Activated CD8-positive, alpha-beta memory T cell treated with anti-CD3 and anti-CD28 coated beads for 48 hours (primary cell): ENCODE results near the gene BCAM.
A peak's percentile ranks its signal among the peaks of the same experiment; 100 is the strongest.
"Not testable (repeated sequence)": the region's sequence is repeated elsewhere in the genome, so short reads cannot be mapped to it uniquely, and the experiment has no call there.

Experiments
- DNase-seq, 3 experiments: peaks; one replicate each; pipeline ENCODE4 v3.0.0-alpha.2; 2020; ENCODE audit warnings: low read depth in 2 of 3, low spot score in 2 of 3

Gene BCAM

DNA sequence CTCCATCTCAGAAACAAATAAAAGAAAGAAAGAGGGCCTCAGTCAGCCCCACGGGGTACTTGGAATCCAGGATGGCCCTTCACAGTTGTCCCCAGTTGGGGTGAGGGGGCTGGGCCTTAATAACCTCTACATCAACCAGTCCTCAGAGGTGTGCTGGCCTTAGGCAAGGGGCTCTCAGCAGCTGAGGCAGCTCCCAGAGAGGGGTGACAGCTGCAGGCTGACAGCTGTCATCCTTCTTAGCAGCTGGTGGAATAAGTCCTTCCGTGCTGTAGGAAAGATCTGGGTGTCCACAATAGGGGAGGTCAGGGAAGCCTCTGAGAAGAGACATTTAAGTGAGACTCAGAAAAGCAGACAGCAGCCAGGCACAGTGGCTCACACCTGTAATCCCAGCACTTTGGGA, 7.4 kb downstream of the BCAM start:
- no peak for DNase-seq

DNA sequence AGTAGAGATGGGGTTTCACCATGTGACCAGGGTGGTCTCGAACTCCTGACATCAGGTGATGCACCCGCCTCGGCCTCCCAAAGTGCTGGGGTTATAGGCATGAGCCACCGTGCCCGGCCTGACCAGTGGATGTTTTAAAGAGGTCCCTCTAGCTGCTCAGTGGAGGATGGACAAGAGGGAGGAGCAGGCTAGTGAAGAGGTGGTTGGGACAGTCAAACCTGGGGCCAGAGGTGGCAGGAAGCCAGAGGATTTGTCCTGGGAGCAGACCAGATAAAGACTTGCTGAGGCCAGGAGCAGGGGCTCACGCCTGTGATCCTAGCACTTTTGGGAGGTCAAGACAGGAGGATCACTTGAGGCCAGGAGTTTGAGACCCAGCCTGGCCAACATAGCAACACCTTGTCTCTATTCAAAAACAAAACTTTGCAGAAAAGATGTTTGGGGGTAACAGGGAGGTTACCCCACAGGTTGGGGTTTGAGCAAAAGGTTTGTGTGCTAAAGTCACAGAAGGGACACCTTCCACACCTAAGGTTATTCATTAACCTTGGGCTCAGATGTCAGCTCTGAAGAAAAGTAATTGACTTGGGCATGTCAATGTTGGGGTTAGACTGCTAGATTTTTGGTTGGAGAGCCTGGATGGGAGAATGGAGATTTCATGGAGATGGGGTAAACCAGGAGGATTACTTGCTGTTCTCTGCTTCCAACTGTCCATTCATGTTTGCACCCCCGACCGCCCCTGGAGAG, 9.0 kb downstream of the BCAM start:
- DNase-seq, result no peak

DNA sequence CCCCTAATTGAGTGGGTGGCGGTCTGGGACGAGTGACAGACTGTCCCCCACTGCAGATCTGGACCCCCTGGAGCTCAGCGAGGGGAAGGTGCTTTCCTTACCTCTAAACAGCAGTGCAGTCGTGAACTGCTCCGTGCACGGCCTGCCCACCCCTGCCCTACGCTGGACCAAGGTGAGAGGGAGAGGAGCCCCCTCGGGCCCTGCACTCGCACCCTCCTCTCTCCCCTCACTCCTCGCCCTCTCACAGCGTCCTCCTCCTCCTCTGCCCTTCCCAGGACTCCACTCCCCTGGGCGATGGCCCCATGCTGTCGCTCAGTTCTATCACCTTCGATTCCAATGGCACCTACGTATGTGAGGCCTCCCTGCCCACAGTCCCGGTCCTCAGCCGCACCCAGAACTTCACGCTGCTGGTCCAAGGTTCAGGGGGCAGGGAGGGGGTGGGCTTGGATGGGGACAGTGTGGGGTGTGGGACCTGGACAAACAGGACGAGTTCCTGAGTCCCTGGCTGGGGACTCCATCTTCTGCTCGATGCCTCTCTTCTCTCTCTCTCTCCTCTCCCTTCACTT, 9.6 kb downstream of the BCAM start:
- no peak for DNase-seq

DNA sequence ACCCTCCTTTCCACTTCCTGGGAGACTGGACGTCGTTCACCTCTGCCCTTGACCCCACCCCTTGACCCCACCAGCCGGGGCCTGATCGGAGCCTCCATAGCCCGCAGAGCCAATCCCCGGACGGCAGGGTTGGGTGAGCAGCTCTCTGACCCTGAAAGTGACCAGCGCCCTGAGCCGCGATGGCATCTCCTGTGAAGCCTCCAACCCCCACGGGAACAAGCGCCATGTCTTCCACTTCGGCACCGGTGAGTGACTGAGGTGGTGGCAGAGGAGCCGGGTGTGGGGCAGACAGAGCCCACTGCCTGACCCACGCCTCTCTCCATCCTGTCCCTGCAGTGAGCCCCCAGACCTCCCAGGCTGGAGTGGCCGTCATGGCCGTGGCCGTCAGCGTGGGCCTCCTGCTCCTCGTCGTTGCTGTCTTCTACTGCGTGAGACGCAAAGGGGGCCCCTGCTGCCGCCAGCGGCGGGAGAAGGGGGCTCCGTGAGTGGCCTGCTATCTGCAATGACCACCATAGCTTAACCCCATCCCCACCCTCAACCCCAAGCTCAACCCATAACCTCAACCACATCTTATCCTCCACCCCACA, 10.4 kb downstream of the BCAM start:
- no peak for DNase-seq

DNA sequence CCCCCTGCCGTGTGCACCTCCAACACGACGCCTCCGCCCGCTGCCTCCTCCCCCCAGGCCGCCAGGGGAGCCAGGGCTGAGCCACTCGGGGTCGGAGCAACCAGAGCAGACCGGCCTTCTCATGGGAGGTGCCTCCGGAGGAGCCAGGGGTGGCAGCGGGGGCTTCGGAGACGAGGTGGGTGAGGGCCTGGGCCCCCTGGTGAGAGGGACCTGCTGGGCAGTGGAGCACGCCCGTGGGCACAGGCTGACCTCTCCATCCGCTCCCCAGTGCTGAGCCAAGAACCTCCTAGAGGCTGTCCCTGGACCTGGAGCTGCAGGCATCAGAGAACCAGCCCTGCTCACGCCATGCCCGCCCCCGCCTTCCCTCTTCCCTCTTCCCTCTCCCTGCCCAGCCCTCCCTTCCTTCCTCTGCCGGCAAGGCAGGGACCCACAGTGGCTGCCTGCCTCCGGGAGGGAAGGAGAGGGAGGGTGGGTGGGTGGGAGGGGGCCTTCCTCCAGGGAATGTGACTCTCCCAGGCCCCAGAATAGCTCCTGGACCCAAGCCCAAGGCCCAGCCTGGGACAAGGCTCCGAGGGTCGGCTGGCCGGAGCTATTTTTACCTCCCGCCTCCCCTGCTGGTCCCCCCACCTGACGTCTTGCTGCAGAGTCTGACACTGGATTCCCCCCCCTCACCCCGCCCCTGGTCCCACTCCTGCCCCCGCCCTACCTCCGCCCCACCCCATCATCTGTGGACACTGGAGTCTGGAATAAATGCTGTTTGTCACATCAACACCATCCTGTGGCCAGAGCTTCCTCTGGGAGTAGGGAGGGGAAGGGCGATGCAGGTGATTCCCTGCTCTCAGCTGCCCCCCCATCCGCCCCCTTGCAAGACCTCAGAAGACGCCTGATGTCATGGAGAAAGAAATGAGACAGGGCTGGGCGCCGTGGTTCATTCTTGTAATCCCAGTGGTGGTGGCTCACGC, 12.0 kb downstream of the BCAM start:
- no peak for DNase-seq

DNA sequence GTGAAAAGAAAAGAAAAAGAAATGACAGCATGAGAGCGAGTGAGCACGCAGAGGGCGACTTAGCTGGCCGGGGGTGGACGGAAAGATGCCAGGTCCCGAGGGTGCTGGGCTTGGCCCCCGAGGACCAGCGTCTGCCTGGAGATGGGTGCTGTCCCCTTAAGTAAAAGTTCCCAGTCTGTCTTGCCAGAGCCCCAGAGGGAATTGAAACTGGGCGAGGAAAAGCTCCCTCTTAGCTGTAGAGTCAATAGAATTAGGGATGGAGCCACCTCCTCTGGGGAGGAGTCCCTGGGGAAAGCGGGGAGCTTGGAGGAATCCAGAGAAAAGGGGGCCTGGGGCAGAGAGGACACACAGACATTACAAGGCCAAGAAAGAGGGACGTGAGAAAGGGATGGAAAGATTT, 13.3 kb downstream of the BCAM start:
- DNase-seq, result no peak

DNA sequence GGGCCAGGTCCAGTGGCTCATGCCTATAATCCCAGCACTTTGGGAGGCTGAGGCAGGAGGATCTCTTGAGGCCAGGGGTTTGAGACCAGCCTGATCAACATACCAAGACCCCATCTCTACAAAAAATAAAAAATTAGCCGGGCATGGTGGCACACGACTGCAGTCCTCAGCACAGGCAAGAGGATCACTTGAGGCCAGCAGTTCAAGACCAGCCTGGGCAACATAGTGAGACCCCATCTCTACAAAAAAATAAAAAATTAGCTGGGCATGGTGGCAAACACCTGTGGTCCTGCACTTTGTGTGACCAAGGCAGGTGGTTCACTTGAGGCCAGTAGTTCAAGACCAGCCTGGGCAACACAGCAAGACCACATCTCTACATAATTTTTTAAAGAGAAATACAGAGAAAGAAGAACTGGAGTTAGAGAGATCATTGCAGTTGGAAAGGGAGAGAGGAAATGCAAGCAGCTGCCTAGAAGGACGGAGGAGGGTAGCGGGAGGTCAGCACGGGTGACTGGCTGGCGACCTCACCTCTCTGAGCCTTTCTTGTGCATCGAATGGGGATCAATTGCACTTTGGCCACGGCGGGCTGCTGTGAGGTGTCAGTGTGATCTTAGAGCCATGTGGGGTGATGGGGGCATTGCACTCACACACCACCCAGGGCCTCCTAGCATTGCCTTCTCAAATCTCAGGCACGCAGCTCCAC, 13.9 kb downstream of the BCAM start:
- no peak for DNase-seq

DNA sequence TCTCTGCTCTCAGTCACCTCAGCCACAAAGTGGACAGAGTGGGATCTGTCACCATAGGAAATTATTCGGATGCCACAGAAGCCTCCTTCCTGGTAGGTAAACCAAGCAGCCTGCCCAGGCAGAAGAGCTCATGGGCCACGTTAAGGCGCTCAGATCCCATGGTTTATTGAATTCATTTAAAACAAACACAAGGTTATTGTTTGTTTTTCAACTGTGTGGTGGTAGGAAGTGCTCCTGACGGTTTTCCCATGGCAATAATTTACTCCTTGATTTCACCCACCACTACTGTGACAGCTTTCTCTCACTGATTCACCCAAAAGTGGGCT, 14.4 kb downstream of the BCAM start:
- DNase-seq, result no peak

DNA sequence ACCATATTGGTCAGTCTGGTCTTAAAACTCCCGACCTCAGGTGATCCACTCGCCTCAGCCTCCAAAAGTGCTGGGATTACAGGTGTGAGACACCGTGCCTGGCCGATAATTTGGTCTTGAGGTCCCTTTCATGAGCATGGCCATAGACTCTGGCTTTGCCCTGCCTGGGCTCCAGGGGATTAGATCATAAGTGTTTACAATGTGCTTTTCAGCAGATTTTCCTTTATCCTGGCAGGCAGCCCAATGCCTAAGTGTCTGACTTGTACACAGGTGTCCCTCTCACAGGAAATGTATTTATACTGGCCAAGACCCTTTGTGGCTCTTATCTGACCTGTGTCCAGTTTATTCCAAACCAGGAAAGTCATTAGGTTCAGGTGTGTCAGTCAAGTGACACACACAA, 15.9 kb downstream of the BCAM start:
- no peak for DNase-seq

DNA sequence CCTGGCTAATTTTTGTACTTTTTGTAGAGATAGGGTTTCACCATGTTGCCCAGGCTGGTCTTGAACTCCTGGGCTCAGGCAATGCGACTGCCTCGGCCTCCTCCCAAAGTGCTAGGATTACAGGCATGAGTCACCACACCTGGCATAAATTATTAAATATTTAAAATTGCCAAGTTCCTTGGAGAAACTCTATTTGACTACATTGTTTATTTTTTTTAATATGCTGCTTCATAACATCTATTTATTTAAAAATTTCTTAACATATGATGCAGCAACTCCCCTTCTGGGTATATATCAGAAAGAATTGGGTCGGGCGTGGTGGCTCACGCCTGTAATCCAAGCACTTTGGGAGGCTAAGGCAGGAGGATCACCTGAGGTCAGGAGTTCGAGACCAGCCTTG, 24.0 kb downstream of the BCAM start:
- DNase-seq, result not testable (repeated sequence)

DNA sequence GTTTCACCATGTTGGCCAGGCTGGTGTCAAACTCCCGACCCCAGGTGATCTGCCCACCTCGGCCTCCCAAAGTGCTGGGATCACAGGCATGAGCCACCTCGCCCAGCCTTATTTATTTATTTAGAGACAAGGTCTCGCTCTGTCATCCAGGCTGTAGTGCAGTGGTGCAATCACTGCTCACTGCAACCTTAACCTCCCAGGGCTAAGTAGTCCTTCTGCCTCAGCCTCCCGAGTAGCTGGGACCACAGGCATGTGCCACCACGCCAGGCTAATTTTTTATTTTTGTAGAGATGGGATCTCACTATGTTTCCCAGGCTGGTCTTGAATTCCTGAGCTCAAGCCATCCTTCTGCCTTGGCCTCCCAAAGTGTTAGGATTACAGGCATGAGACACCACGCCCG, 25.5 kb downstream of the BCAM start:
- DNase-seq, result not testable (repeated sequence)

DNA sequence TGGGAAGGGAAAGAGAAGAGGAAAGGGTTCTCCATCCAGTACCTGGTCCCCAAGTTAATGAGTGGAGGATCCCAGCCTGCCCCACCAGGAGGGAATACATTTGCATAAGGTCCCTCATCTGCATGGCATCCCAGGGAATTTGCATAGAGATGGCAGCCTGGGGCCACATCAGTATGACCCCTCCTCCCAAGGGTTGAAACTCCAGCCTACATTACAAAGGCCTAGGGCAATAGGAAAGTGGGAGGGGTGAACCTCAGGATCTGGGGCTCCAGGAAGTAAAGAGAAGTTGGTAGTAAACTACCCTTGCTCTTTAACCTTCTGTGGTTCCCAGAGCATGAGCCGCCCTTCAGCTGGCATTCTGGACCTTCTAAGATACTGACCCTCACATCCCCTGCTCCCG, 30.4 kb downstream of the BCAM start:
- DNase-seq, result no peak

DNA sequence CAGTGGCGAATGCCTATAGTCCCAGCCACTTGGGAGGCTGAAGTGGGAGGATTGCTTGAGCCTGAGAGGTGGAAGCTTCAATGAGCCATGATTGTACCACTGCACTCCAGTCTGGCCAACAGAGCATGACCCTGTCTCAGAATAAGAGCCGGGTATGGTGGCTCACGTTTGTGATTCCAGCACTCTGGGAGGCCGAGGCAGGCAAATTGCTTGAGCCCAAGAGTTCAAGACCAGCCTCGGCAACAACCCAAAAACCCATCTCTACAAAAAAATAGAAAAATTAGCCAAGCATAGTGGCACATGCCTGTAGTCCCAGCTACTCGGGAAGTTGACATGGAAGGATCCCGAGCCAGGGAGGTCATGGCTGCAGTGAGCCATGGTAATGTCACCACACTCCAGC, 31.9 kb downstream of the BCAM start:
- no peak for DNase-seq

DNA sequence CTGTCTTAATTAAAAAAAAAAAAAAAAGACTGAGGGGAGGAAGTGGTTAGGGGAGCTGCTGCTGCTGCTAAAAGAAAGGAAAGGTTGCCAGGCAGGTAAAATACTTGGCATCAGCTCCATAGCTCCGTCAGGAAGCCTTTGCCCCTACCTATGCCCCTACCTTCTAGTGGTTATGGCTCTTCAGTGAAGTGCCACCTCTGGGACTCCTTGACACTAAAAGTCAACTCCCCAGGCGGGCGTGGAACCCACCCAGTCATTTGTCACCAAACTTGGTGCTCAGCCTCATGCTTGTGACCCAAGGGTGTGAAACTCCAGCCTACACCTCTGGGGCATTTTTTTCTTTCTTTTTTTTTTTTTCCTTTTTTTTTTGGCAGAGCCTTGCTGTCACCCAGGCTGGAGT, 32.3 kb downstream of the BCAM start:
- no peak for DNase-seq

DNA sequence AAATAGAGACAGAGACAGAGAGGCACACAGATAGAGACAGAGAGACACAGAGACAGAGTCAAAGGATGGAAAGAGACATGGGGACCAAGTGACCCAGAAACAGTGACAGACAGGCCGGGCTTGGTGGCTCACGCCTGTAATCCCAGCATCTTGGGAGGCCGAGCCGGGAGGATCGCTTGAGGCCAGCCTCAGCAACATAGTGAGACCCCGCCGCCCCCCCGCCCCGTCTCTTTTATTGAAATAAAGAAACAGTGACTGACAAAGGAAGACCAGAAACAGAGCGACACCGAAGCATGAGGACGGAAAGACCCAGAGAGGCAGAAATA, 36.3 kb downstream of the BCAM start:
- no peak for DNase-seq

DNA sequence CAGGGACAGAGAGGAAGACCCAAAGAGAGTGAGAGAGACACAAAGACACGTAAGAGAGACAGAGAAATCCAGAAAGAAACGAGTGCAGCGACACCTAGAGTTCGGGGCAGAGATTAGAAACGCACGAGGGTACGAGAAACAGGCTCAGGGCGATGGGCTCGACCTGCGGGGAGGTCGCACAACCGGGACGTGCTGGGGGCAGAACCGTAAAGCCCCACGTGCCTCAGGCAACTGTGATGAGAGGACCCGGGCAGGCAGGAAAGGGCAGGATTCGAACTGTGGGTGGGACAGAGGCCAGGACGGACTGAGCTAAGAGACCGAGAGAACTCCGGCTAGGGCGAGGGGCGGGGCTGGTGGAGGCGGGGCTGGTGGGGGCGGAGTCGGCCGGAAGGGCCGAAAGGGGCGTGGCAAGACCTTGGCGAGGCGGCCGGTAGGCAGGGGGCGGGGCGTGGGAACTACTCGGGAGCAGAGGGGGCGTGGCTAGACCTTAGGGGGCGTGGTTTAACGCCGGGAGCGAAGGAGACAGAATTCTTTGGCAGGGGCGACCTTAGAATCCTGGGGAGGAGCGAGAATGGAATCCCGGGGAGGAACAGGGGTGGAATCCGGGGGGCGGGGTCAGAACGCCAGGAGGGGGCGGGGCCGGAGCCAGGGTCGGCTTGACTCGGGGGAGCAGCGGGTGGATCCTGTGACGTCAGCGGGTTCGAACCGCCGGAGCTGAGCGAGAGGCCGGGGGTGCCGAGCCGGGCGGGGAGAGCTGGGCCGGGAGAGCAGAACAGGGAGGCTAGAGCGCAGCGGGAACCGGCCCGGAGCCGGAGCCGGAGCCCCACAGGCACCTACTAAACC, 36.9 kb downstream of the BCAM start, which contains the start of gene NECTIN2:
Gene NECTIN2, plus strand, starts transcription at position 686 of the 843 bp plus-strand sequence. CDS start 229 bp downstream, outside the sequence.
- peak; percentile 72 to 97 (median 86) for DNase-seq

DNA sequence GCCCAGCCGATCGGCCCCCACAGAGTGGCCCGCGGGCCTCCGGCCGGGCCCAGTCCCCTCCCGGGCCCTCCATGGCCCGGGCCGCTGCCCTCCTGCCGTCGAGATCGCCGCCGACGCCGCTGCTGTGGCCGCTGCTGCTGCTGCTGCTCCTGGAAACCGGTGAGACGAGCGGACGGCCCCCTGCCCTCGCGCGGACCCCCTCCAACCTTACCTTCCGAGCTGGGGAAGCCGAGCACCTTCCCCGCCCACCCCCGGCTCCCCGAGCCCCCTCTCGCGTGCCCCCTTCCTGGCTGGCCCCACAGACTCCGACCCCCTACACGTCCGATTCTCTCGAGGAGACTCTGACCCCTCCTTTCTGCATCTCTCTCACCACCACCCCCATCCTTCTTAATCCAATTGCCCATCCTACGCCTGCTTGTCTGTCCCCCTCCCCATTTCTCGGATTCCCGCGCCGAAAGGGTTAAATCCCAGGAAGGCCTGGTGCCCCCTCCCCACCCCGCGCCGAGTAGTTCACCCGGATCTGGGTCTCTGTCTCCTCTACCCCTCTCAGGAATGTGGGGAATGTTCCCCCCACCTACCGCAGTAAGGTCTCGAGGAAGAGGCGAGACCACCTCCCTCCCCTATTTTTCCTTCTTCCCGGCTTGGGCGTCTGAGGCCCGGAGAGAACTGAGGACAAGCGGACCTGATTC, 37.7 kb downstream of the BCAM start:
- no peak for DNase-seq

DNA sequence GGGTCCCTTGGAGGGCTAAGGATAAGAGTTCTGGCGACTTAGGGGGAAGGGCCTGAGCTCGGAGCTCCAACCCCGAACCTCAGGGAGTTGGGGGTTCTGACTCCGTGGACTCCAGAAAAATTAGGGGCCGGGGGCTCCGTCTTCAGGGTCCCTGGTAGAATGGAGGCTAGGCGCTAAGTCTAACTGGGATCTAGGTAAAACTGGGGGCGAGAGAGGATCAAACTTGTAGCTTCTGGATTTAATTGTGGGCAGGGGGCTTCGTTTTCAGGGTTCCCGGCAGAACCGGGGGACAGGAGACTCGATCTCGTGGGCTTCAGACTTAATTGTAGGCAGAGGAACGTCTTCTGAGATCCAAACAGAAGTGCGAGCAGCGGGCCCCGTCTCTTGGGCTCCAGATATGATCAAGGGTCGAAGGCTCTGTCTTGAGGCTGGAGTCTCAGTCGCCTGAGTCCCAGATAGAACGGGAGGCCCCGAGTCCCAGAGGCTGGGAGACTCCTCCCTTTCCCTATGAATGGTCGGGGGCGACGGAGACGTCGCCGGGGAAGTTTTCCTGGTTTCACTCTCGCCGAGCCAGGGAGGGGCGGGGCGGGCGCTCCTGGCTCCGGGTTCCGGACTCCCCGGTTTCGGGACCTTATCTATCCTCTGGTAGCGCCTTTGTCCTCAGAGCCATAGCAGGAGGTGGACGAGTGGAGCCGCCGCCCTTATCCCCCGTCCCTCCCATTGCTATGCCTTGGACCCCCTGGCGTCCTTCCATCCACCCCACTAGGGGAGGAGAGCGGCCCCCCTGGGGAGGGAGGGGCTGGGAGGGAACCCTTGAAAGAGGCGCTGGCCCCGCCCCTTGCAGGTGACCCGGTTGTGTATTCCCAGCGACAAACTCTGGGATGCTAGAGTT, 38.5 kb downstream of the BCAM start:
- no peak for DNase-seq
